HG02571 (cell line): ENCODE measurements around the gene SERPINA9.
"Not testable (repeated sequence)": the region's sequence is repeated elsewhere in the genome, so short reads cannot be mapped to it uniquely, and the experiment has no call there.

Experiments used
- ATAC-seq: cut with Tn5 transposase; IDR thresholded peaks from one replicate; pipeline ENCODE4 v1.9.1; 2021; ENCODE audit warnings: mild to moderate bottlenecking, moderate library complexity; ENCODE audit not compliant: unreplicated experiment

Gene SERPINA9

DNA sequence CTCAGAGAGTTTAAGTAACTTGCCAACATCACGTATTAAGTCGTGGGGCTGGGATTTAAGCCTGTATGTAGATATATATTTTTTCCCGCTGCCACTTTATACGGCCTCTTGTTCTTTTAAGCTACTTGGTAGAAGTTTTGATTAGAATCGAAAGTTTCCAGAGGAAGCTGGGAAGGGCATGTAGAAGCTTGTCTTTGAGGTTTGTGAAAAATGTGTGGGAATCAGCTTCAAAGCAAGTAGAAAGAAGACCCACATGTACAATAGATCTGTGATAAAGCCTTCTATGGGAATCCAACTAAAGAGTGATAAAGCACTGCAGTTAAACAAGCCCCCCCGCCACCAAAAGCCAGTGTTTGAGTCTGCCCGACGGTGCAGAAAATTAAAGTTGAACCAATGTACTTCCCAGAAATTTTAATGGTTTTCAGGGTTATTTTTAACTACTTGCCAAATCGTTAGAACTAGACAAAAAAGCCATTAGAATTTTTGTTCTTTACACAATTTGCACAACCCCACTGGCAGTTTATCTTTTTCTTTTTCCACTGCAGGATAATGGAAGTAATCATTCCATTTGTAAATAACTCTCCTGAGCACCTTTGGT lies 48.9 kb downstream of the SERPINA9 start:
- ATAC-seq, result no peak

GRCh38 chr14:94426526-94426925 lies 49.5 kb downstream of the SERPINA9 start:
- no peak for ATAC-seq

DNA sequence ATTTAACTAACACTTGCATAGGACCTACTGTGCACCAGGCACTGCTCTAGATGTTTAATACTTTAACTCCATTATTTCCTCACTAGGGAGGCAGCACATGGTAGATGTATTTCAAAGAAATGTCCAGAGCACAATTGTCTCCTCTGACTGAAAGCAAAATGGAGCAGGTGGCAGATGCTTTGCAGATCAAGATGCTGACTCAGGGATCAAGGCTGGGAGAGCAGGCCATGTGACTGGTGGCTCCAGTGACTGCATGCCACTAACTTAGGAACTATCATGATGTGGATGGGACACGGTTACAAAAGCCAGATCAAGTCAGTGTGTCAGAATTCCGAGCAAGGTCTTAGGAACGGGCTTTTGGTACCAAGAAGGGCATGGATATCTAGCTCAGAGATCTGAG lies 51.6 kb downstream of the SERPINA9 start:
- ATAC-seq, result no peak

- ATAC-seq, result no peak
Observed at GRCh38 chr14:94423453-94424056, 52.4 kb downstream of the SERPINA9 start.

DNA sequence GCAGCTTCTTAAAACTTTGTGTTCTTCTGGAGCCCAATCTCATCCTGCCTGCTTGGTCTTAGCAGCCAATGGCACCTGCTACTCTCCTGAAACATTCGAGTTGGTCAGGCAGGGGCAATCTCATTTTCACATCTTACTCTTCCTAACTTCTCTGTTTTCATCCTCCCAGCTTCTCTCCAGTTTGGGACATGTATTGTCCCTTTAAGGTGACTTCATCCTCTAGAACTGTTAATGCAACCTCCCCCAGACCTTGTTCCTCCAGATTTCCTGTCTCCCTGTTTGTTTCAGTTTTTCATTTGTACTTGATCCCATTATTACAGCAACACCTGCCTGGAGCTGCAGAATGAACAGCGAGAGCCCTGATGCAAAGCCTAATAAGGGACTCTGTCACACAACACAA lies 54.7 kb downstream of the SERPINA9 start:
- no peak for ATAC-seq

GRCh38 chr14:94417497-94418205 lies 58.3 kb downstream of the SERPINA9 start:
- ATAC-seq, result not testable (repeated sequence)
